Endodermal cell (in vitro differentiated cells): ENCODE measurements around the gene ZC3H6. TPM values are rescaled to one million over a fixed set of nuclear protein-coding genes. Genes with fewer than 3 reads are reported as not detected.
A peak's percentile ranks its signal among the peaks of the same experiment; 100 is the strongest.

Experiments used
- DNase-seq: peaks from one replicate; pipeline ENCODE4 v3.0.0-alpha.2; 2017
- H3K27ac ChIP-seq: 2 replicates; pipeline ENCODE4 v1.5.1; 2013; ENCODE audit warnings: mild to moderate bottlenecking, low read depth, low read length, moderate library complexity
- H3K27me3 ChIP-seq: 2 replicates; pipeline ENCODE4 v1.6.1; 2013; ENCODE audit warnings: mild to moderate bottlenecking, low read length, moderate library complexity; ENCODE audit not compliant: insufficient read depth, control insufficient read depth, poor library complexity, severe bottlenecking
- H3K36me3 ChIP-seq: 2 replicates; pipeline ENCODE4 v1.7.0; 2013; ENCODE audit warnings: mild to moderate bottlenecking, low read length, moderate library complexity; ENCODE audit not compliant: control insufficient read depth, insufficient read depth
- H3K4me1 ChIP-seq: one replicate; pipeline ENCODE4 v1.7.0; 2013; ENCODE audit warnings: low read length; ENCODE audit not compliant: control insufficient read depth, insufficient read depth
- H3K4me3 ChIP-seq: 2 replicates; pipeline ENCODE4 v1.5.1; 2013; ENCODE audit warnings: mild to moderate bottlenecking, low read length, moderate library complexity
- H3K9ac ChIP-seq: 2 replicates; pipeline ENCODE4 v1.6.1; 2013; ENCODE audit warnings: mild to moderate bottlenecking, low read length, moderate library complexity; ENCODE audit not compliant: poor library complexity, severe bottlenecking; ENCODE audit errors: extremely low read depth
- H3K9me3 ChIP-seq: 2 replicates; pipeline ENCODE4 v1.6.1; 2013; ENCODE audit warnings: mild to moderate bottlenecking, low read length, moderate library complexity; ENCODE audit not compliant: control insufficient read depth
- H3K27ac Mint-ChIP-seq: 2 replicates; pipeline ENCODE4 v1.8.0; 2020; ENCODE audit warnings: mixed read lengths
- H3K27me3 Mint-ChIP-seq: 2 replicates; pipeline ENCODE4 v1.8.0; 2021; ENCODE audit warnings: mild to moderate bottlenecking, mixed read lengths; ENCODE audit not compliant: insufficient read depth
- H3K36me3 Mint-ChIP-seq: 2 replicates; pipeline ENCODE4 v1.8.0; 2020; ENCODE audit warnings: low read depth, mixed read lengths
- H3K4me1 Mint-ChIP-seq: 2 replicates; pipeline ENCODE4 v1.8.0; 2020; ENCODE audit warnings: mixed read lengths
- H3K4me3 Mint-ChIP-seq: 2 replicates; pipeline ENCODE4 v1.8.0; 2020; ENCODE audit warnings: mild to moderate bottlenecking, moderate library complexity, mixed read lengths
- H3K9me3 Mint-ChIP-seq: 2 replicates; pipeline ENCODE4 v1.8.0; 2020; ENCODE audit warnings: mild to moderate bottlenecking, mixed read lengths
- CTCF ChIP-seq: fragments of 200-600 bp; sonication (generic); conservative IDR thresholded peaks from 2 replicates; pipeline ENCODE4 v1.5.0; 2021; ENCODE audit warnings: antibody characterized with exemption, mild to moderate bottlenecking
- WGBS, 2 experiments: methylation state at CpG; one replicate each; pipeline versions ENCODE4 v1.1.5 to v1.1.7; 2013; ENCODE audit warnings: missing lambda C conversion rate in 2 of 2, mixed read lengths in 1 of 2; ENCODE audit not compliant: insufficient coverage in 1 of 2, insufficient read length in 1 of 2; 5-methylcytosine and 5-hydroxymethylcytosine counted together
- long read RNA-seq, 4 experiments: library from polyadenylated mRNA in 2 of 4; library from RNA in 1 of 4; library from capped mRNA in 1 of 4; stranded (forward) in 3 of 4; unstranded in 1 of 4; transcript quantifications; one replicate each; pipeline ENCODE4 v2.0.0, GENCODE V29; 2020 to 2021; ENCODE audit warnings: inconsistent platforms in 1 of 4
- polyA plus RNA-seq, 2 experiments: library from polyadenylated mRNA; stranded (reverse); fragments of 50-300 nt; gene quantifications; one replicate each; pipeline ENCODE4 v1.2.3, GENCODE V29; 2013
- total RNA-seq, 2 donors: library from RNA; stranded (reverse); fragmentation: NEBNext Ultra II Directional in 1 of 2; extraction: Animal tissue kit (Norgen Biotek cat#: 25700) in 1 of 2; gene quantifications; 2 replicates in 1 of 2; 3 replicates in 1 of 2; pipeline ENCODE4 v1.2.1, GENCODE V29; 2021

ZC3H6 gene
- total RNA-seq, result 10 to 100 TPM in 1 of 2 donors, 1 to 10 TPM in 1; 8.0 to 21.5 TPM
- 8.8 TPM for polyA plus RNA-seq (2013, experiment 1 of 2)
- polyA plus RNA-seq (2013, experiment 2 of 2), result 9.6 TPM
- long read RNA-seq, experiment 1, partial matches to known transcripts, result 2 of 3 reads
- long read RNA-seq, experiment 1, other reads (novel, unspliced or antisense), result 1 of 3 reads
- long read RNA-seq, experiment 2, full-length matches to known transcripts, result 4 of 15 reads
- long read RNA-seq, experiment 2, partial matches to known transcripts, result 0 of 15 reads
- long read RNA-seq, experiment 2, other reads (novel, unspliced or antisense), result 11 of 15 reads
- long read RNA-seq, experiment 3, partial matches to known transcripts, result 2 of 4 reads
- long read RNA-seq, experiment 3, other reads (novel, unspliced or antisense), result 2 of 4 reads
- long read RNA-seq, experiment 4, result 0 reads

GRCh38 chr2:112275311-112275886, at the start of gene ZC3H6:
ZC3H6 (plus strand) TSS chr2:112275597; CDS start chr2:112275995, 398 bp downstream.
- Histone ChIP-seq H3K4me1 (peaks cover 8% of the 10 kb centered on the region), H3K4me3 (peak within 1 kb of the TSS; percentile 93), H3K27ac (peak within 1 kb of the TSS; percentile 100), H3K36me3 (no peaks in the 10 kb centered on the region), H3K27me3 (no peaks in the 10 kb centered on the region), H3K9me3 (no peaks in the 10 kb centered on the region), H3K9ac (peak within 1 kb of the TSS; percentile 99)
- 0 to 1% methylated on average over 31 to 60 of the region's 60 CpGs for WGBS, 2 experiments
- Mint-ChIP-seq H3K4me3 (peak within 1 kb of the TSS; percentile 82), H3K27ac (peak within 1 kb of the TSS; percentile 96), H3K9me3 (peaks cover 2% of the 10 kb centered on the region), H3K27me3 (no peaks in the 10 kb centered on the region), H3K36me3 (no peaks in the 10 kb centered on the region), H3K4me1 (peaks cover 20% of the 10 kb centered on the region)
- DNase-seq, result peak; percentile 99
- TF ChIP-seq CTCF, result peak; percentile 18

DNA sequence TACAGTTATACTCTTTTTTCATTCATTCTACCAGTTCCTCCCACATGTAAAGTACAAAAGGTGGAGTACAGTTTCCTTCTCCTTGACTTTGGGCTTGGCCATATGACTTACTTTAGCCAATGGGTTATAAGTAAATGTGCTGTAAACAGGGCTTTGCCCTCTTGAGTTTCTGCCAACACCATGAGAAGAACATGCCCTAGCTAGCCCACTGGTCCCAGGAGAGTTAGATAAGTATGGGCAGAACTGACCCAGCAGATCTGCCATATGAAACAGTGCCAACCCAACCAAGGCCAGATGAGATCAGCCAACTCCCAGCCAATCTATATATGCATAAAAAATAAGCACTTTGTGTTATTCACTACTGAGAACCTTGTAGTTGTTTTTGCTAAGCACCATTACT, 46.0 kb upstream of the ZC3H6 start:
- no peaks in the 10 kb centered on the region for H3K27me3 ChIP-seq
- no peak overlapping the region for H3K27ac ChIP-seq
- H3K36me3 ChIP-seq, result peaks cover 12% of the 10 kb centered on the region
- H3K9me3 Mint-ChIP-seq, result no peaks in the 10 kb centered on the region
- no peak overlapping the region for H3K4me3 ChIP-seq
- H3K9me3 ChIP-seq, result no peaks in the 10 kb centered on the region
- H3K27me3 Mint-ChIP-seq, result no peaks in the 10 kb centered on the region
- H3K4me1 Mint-ChIP-seq, result no peaks in the 10 kb centered on the region
- TF ChIP-seq CTCF, result no peak
- H3K4me1 ChIP-seq, result no peaks in the 10 kb centered on the region
- no peak overlapping the region for H3K9ac ChIP-seq
- peaks cover 28% of the 10 kb centered on the region for H3K36me3 Mint-ChIP-seq
- H3K27ac Mint-ChIP-seq, result no peak overlapping the region
- no peak overlapping the region for H3K4me3 Mint-ChIP-seq
- DNase-seq, result no peak

DNA sequence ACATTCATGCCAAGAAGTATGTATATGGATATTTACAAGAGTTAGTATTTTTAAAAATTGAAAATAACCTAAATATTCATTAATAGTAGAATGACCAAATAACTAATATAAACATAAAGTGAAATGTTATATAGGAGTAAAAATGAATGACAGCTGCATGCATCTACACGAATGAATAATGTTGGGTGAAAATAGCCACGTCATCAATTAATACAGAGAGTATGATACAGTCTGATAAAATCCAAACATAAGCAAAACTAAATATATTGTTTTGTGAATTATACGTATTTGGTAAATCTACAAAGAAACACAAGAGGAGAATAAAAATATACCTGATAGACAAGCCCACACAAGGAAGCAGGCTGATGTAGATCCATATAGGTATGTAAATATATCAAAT, 45.0 kb upstream of the ZC3H6 start:
- no CpG with 5 or more reads among the region's 3 CpGs for WGBS, 2 experiments
- no peaks in the 10 kb centered on the region for H3K27me3 Mint-ChIP-seq
- Histone ChIP-seq H3K36me3 (peaks cover 12% of the 10 kb centered on the region), H3K9me3 (no peaks in the 10 kb centered on the region), H3K4me3 (no peak overlapping the region), H3K4me1 (no peaks in the 10 kb centered on the region), H3K9ac (no peak overlapping the region), H3K27me3 (no peaks in the 10 kb centered on the region), H3K27ac (no peak overlapping the region)
- no peaks in the 10 kb centered on the region for H3K4me1 Mint-ChIP-seq
- no peak overlapping the region for H3K4me3 Mint-ChIP-seq
- no peak for DNase-seq
- no peak overlapping the region for H3K27ac Mint-ChIP-seq
- peaks cover 28% of the 10 kb centered on the region for H3K36me3 Mint-ChIP-seq
- no peak for TF ChIP-seq CTCF
- H3K9me3 Mint-ChIP-seq, result no peaks in the 10 kb centered on the region
